ENCODE measurements around the gene ZNF79. TPM values are rescaled to one million over a fixed set of nuclear protein-coding genes. Genes with fewer than 3 reads are reported as not detected.

The ZNF79 gene
- total RNA-seq, 1 donor from 2014 or later, result 14.1 TPM

DNA sequence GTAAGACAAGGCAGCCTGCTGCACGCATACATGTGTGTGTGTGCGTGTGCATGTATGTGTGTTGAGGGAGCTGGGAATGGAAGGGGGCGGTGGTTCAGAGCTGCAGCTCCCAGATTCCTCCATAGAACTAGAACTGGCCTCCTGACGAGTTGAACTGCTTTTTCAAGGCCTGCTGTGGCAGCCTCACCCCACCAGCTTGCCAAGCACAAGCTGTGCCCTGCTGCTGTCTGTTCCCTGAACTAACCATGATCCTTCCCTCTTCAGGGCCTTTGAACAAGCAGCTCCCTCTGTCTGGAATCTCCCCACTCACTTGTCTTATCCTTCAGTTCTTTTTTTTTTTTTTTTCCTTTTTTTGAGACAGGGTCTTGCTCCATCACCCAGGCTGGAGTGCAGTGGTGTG, 49.8 kb downstream of the ZNF79 start:
- H3K9me3 Mint-ChIP-seq, result no peaks in the 10 kb centered on the region
- TF ChIP-seq, protein P1, sequence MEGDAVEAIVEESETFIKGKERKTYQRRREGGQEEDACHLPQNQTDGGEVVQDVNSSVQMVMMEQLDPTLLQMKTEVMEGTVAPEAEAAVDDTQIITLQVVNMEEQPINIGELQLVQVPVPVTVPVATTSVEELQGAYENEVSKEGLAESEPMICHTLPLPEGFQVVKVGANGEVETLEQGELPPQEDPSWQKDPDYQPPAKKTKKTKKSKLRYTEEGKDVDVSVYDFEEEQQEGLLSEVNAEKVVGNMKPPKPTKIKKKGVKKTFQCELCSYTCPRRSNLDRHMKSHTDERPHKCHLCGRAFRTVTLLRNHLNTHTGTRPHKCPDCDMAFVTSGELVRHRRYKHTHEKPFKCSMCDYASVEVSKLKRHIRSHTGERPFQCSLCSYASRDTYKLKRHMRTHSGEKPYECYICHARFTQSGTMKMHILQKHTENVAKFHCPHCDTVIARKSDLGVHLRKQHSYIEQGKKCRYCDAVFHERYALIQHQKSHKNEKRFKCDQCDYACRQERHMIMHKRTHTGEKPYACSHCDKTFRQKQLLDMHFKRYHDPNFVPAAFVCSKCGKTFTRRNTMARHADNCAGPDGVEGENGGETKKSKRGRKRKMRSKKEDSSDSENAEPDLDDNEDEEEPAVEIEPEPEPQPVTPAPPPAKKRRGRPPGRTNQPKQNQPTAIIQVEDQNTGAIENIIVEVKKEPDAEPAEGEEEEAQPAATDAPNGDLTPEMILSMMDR (conservative IDR thresholded peaks at IDR 0.05), result no peak
- DNase-seq (ENCODE audit: extremely low spot score, unreplicated experiment), result no peak
- no peaks in the 10 kb centered on the region for H3K4me1 Mint-ChIP-seq (ENCODE audit: unreplicated experiment)
- H3K4me3 Mint-ChIP-seq, result no peak overlapping the region
- no peak overlapping the region for H3K27ac Mint-ChIP-seq
- no peaks in the 10 kb centered on the region for H3K27me3 Mint-ChIP-seq
- peaks cover 8% of the 10 kb centered on the region for H3K36me3 Mint-ChIP-seq

DNA sequence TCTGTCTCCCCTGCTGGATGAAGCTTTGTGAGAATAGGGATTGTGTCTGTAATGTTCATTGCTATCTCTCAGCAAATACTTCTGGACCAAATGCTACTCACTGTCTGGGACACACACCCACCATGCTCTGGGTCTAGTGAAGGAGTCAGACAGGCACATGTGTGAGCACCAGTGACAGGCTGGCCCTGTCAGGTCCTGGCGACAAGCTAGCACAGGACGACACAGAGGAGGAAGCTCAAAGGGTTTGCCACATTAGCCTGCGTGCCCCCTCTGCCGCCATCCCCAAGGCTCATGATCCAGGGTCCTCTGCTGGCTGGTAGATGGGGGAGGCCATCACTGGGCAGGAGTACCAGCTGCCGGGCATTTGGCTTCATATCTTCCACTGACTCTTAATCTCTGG, 50.4 kb downstream of the ZNF79 start:
- no peaks in the 10 kb centered on the region for H3K4me1 Mint-ChIP-seq (ENCODE audit: unreplicated experiment)
- H3K27me3 Mint-ChIP-seq, result no peaks in the 10 kb centered on the region
- no peak overlapping the region for H3K4me3 Mint-ChIP-seq
- H3K36me3 Mint-ChIP-seq, result peaks cover 8% of the 10 kb centered on the region
- no peaks in the 10 kb centered on the region for H3K9me3 Mint-ChIP-seq
- DNase-seq (ENCODE audit: extremely low spot score, unreplicated experiment), result no peak
- TF ChIP-seq, protein P1 (conservative IDR thresholded peaks at IDR 0.05), result no peak
- no peak overlapping the region for H3K27ac Mint-ChIP-seq

DNA sequence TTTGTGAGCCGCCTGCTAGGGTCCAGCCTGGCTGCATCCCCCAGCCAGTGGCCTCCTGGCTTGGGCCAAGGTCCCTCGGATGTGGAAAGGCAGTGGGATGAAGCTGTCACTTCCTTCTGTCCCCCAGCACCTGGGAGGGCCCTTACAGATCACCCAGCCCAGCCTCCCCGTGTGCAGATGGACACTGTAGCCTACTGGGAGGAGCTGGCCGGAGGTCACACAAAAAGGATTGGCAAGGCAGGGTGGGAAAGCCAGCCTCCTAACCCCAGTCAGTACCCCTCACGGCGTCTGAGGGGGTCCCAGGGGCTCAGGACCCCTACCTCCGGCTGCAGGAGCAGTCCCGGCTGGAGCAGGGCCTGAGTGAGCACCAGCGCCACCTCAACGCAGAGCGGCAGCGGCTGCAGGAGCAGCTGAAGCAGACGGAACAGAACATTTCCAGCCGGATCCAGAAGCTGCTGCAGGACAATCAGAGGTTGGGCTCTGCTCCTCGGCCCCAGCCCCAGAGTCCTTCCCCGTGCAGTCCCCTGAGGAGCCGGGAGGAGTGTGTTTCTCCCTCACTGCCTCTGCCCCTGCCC, 55.4 kb downstream of the ZNF79 start:
- Mint-ChIP-seq H3K27ac (no peak overlapping the region), H3K4me3 (no peak overlapping the region), H3K36me3 (no peaks in the 10 kb centered on the region), H3K27me3 (no peaks in the 10 kb centered on the region), H3K9me3 (no peaks in the 10 kb centered on the region), H3K4me1 (ENCODE audit: unreplicated experiment) (no peaks in the 10 kb centered on the region)
- DNase-seq (ENCODE audit: extremely low spot score, unreplicated experiment), result no peak
- TF ChIP-seq, protein P1 (conservative IDR thresholded peaks at IDR 0.05), result no peak

DNA sequence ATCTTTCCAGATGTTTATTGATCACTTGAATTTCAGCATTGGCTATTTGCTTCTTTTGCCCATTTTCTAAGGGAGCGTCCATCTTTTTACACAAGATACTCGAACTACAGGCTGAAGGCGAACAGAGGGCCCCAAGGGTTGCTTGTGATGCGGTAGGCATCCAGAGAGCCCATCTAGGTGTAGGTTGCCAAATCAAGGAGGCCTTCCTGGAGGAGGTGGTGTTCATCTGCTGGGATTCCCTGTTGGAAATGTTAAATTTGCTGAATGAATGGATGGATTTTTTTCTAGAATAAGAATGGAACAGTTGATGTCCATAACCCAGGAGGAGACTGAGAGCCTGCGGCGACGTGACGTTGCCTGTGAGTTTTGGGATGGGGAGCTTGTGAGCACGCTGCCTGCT, 58.5 kb downstream of the ZNF79 start:
- H3K4me3 Mint-ChIP-seq, result no peak overlapping the region
- H3K9me3 Mint-ChIP-seq, result no peaks in the 10 kb centered on the region
- no peaks in the 10 kb centered on the region for H3K27me3 Mint-ChIP-seq
- H3K27ac Mint-ChIP-seq, result no peak overlapping the region
- TF ChIP-seq, protein P1 (conservative IDR thresholded peaks at IDR 0.05), result no peak
- H3K4me1 Mint-ChIP-seq (ENCODE audit: unreplicated experiment), result no peaks in the 10 kb centered on the region
- no peak for DNase-seq (ENCODE audit: extremely low spot score, unreplicated experiment)
- peaks cover 4% of the 10 kb centered on the region for H3K36me3 Mint-ChIP-seq

- TF ChIP-seq, protein P1 (conservative IDR thresholded peaks at IDR 0.05), result no peak
- no peak for DNase-seq (ENCODE audit: extremely low spot score, unreplicated experiment)
- peaks cover 7% of the 10 kb centered on the region for H3K36me3 Mint-ChIP-seq
- H3K4me3 Mint-ChIP-seq, result no peak overlapping the region
- peaks cover 6% of the 10 kb centered on the region for H3K4me1 Mint-ChIP-seq (ENCODE audit: unreplicated experiment)
- H3K9me3 Mint-ChIP-seq, result no peaks in the 10 kb centered on the region
- H3K27ac Mint-ChIP-seq, result no peak overlapping the region
- no peaks in the 10 kb centered on the region for H3K27me3 Mint-ChIP-seq
Measured at GRCh38 chr9:127485995-127486394, 61.8 kb downstream of the ZNF79 start.

DNA sequence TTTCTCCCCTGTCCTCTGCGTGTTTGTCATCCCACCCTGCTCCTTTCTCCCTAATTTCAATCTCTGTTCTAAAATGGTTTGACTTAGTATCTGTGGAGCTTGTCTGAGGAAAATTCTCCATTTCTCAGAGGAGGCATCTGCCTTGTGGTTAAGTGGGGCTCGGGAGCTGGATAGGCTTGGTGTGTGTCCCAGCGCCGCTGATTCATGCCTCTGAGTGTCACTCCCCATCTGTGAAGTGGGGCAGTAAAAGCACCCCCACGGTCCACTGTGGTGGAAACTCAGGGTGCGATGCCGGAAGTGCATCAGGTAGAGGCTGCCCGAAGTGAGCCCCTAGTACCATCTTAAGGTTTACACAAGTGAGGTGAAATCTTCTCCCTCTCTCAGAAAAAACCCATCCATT, 64.8 kb downstream of the ZNF79 start:
- Mint-ChIP-seq H3K4me3 (no peak overlapping the region), H3K27ac (no peak overlapping the region), H3K36me3 (peaks cover 7% of the 10 kb centered on the region), H3K9me3 (no peaks in the 10 kb centered on the region), H3K4me1 (ENCODE audit: unreplicated experiment) (peaks cover 6% of the 10 kb centered on the region), H3K27me3 (no peaks in the 10 kb centered on the region)
- DNase-seq (ENCODE audit: extremely low spot score, unreplicated experiment), result no peak
- TF ChIP-seq, protein P1 (conservative IDR thresholded peaks at IDR 0.05), result no peak

All from type B pancreatic cell (in vitro differentiated cells).